Activated CD8-positive, alpha-beta memory T cell treated with anti-CD3 and anti-CD28 coated beads for 36 hours (primary cell): ENCODE data around the gene MIAT. TPM values are rescaled to one million over a fixed set of nuclear protein-coding genes. Genes with fewer than 3 reads are reported as not detected.

Experiments
- CTCF ChIA-PET: fragments of 350-600 bp; sonication (Branson Sonifier 250); formaldehyde crosslinking; loops from one replicate; lab custom pipeline; 2021; ENCODE audit warnings: antibody characterized with exemption; lab: Charles Lee
- POLR2A ChIA-PET: fragments of 350-600 bp; sonication (Branson Sonifier 250); formaldehyde crosslinking; loops from one replicate; lab custom pipeline; 2021; ENCODE audit warnings: antibody characterized with exemption; lab: Charles Lee
- total RNA-seq, 2 experiments: library from RNA; stranded (reverse); gene quantifications; one replicate each; pipeline ENCODE4 v1.2.3, GENCODE V29; 2021

Gene MIAT
- total RNA-seq, 2 experiments from 2014 or later = 15.4 to 16.9 TPM

GRCh38 chr22:26708256-26709009, 51.0 kb downstream of the MIAT start:
- ChIA-PET CTCF (no interaction called here), POLR2A (no interaction called here)

- ChIA-PET POLR2A (no interaction called here), CTCF (no interaction called here)
These were observed 52.4 kb downstream of the MIAT start for GRCh38 chr22:26709617-26710390.

GRCh38 chr22:26711205-26711963, 54.0 kb downstream of the MIAT start:
- CTCF ChIA-PET = no interaction called here
- POLR2A ChIA-PET = no interaction called here

GRCh38 chr22:26712158-26712557, 54.8 kb downstream of the MIAT start:
- CTCF ChIA-PET = no interaction called here
- POLR2A ChIA-PET = no interaction called here

- ChIA-PET CTCF (interaction anchor here (1.4 kb wide), 1 partner anchor 12 kb away, joined by 4 read pairs; no protein-coding TSS in a partner anchor), POLR2A (no interaction called here)
These were observed 56.5 kb downstream of the MIAT start for GRCh38 chr22:26713823-26714449.

GRCh38 chr22:26714971-26715370, 57.6 kb downstream of the MIAT start:
- ChIA-PET CTCF (no interaction called here), POLR2A (no interaction called here)

- ChIA-PET POLR2A (no interaction called here), CTCF (no interaction called here)
These were observed 58.1 kb downstream of the MIAT start for GRCh38 chr22:26715392-26715936.

- ChIA-PET POLR2A (no interaction called here), CTCF (no interaction called here)
These were observed 61.1 kb downstream of the MIAT start for GRCh38 chr22:26718488-26718887.

- CTCF ChIA-PET = no interaction called here
These were observed 61.5 kb downstream of the MIAT start for GRCh38 chr22:26718905-26719304.

GRCh38 chr22:26722159-26722558, 64.8 kb downstream of the MIAT start:
- ChIA-PET POLR2A (no interaction called here), CTCF (no interaction called here)

More at GRCh38 chr22:26718905-26719304, 61.5 kb downstream of the MIAT start:
- POLR2A ChIA-PET = no interaction called here

- CTCF ChIA-PET = no interaction called here
These were observed 67.0 kb downstream of the MIAT start for GRCh38 chr22:26724414-26724813.

GRCh38 chr22:26725012-26725676, 67.8 kb downstream of the MIAT start:
- POLR2A ChIA-PET = no interaction called here
- CTCF ChIA-PET = interaction anchor here (1.1 kb wide), 1 partner anchor 11 kb away, joined by 4 read pairs; no protein-coding TSS in a partner anchor

More at GRCh38 chr22:26724414-26724813, 67.0 kb downstream of the MIAT start:
- POLR2A ChIA-PET = no interaction called here

Other genes with a start within 250 kb of the MIAT start
- gene ASPHD2, start 228.3 kb upstream of the MIAT start, total RNA-seq = 10 to 100 TPM; 14.5 to 15.1 TPM
- 10 to 100 TPM; 36.8 to 38.6 TPM for gene HPS4, start 173.8 kb upstream of the MIAT start, total RNA-seq
- gene SRRD, start 173.7 kb upstream of the MIAT start, total RNA-seq = 10 to 100 TPM; 33.6 to 33.8 TPM
- 10 to 100 TPM; 46.4 to 48.6 TPM for gene TFIP11, start 145.1 kb upstream of the MIAT start, total RNA-seq
- 10 to 100 TPM; 42.4 to 42.9 TPM for gene TPST2, start 67.5 kb upstream of the MIAT start, total RNA-seq
- gene CRYBB1, start 39.6 kb upstream of the MIAT start, total RNA-seq = not detected
- gene CRYBA4, start 35.6 kb upstream of the MIAT start, total RNA-seq = not detected